Spleen (tissue), 11 donors: ENCODE results near the gene CPT1A. TPM values are rescaled to one million over a fixed set of nuclear protein-coding genes. Genes with fewer than 3 reads are reported as not detected.

Experiments
- DNase-seq: peaks from one replicate; pipeline ENCODE4 v3.0.0-alpha.2; 2020
- H3K27ac ChIP-seq, 8 donors: fragments of 200-600 bp; sonication (generic) in 7 of 8; 1 replicate in 4 of 8; 2 replicates in 4 of 8; pipeline versions ENCODE4 v1.5.0 to v1.8.0; 2016 to 2021; ENCODE audit warnings: inconsistent platforms in 4 of 8, mild to moderate bottlenecking in 4 of 8, moderate library complexity in 1 of 8
- H3K27me3 ChIP-seq, 7 donors: fragments of 200-600 bp; sonication (generic) in 6 of 7; replicated peaks in 1 of 7; 1 replicate in 4 of 7; 2 replicates in 3 of 7; pipeline versions ENCODE4 v1.5.0 to v1.8.0; 2016 to 2021; ENCODE audit warnings: inconsistent platforms in 3 of 7, mild to moderate bottlenecking in 1 of 7
- H3K36me3 ChIP-seq, 6 donors: fragments of 200-600 bp; sonication (generic) in 5 of 6; 1 replicate in 4 of 6; 2 replicates in 2 of 6; pipeline versions ENCODE4 v1.5.0 to v1.8.0; 2016 to 2021; ENCODE audit warnings: inconsistent platforms in 2 of 6
- H3K4me1 ChIP-seq, 6 donors: fragments of 200-600 bp; sonication (generic) in 5 of 6; 1 replicate in 3 of 6; 2 replicates in 3 of 6; pipeline versions ENCODE4 v1.5.0 to v1.8.0; 2016 to 2021; ENCODE audit warnings: inconsistent platforms in 3 of 6
- H3K4me3 ChIP-seq, 8 donors: fragments of 200-600 bp; sonication (generic) in 7 of 8; 1 replicate in 4 of 8; 2 replicates in 4 of 8; pipeline versions ENCODE4 v1.5.0 to v1.8.0; 2016 to 2021; ENCODE audit warnings: inconsistent platforms in 4 of 8, mild to moderate bottlenecking in 4 of 8, moderate library complexity in 2 of 8
- H3K9me3 ChIP-seq, 8 donors: fragments of 200-600 bp; sonication (generic) in 7 of 8; 1 replicate in 4 of 8; 2 replicates in 4 of 8; pipeline versions ENCODE4 v1.5.0 to v1.8.0; 2016 to 2021; ENCODE audit warnings: inconsistent platforms in 4 of 8
- POLR2A ChIP-seq, 3 donors: fragments of 450-650 bp; IDR thresholded peaks; one replicate each; pipeline ENCODE4 v1.5.1; 2017; ENCODE audit warnings: antibody characterized with exemption in 3 of 3, mild to moderate bottlenecking in 1 of 3
- POLR2AphosphoS5 ChIP-seq, 3 donors: sonication (generic); formaldehyde crosslinking; IDR thresholded peaks; one replicate each; pipeline ENCODE4 v1.5.1; 2017; ENCODE audit warnings: antibody characterized with exemption in 3 of 3
- WGBS, 5 donors: extraction: QIAGEN DNeasy Blood & Tissue Kit in 3 of 5; methylation state at CpG; one replicate each; pipeline versions ENCODE4 v1.1.5 to v1.1.7; 2013 to 2018; 5-methylcytosine and 5-hydroxymethylcytosine counted together
- intact Hi-C: fragments of 100-400 bp; cut with DNase I; formaldehyde crosslinking; loops from one replicate; pipeline ENCODE4 v1.15.0; 2023; ENCODE audit warnings: low total_unique reads
- polyA plus RNA-seq, 3 donors: library from polyadenylated mRNA; stranded (reverse); fragments of 200-250 nt; gene quantifications; one replicate each; pipeline ENCODE4 v1.2.1, GENCODE V29; 2013
- total RNA-seq, 7 donors: library from RNA; depleted of rRNA in 3 of 7; stranded (reverse); fragments of >200 nt in 3 of 7; fragmentation: NEBNext Ultra II Directional in 4 of 7; extraction: Animal tissue kit (Norgen Biotek cat#: 25700) in 4 of 7; gene quantifications; one replicate each; pipeline versions ENCODE4 v1.1.0 to v1.2.1, GENCODE V29; 2016 to 2021
- TF ChIP-seq, protein P1 (sequence below), 11 experiments: fragments of 200-600 bp in 7 of 11; fragments of 450-650 bp in 4 of 11; sonication (generic) in 4 of 11; IDR thresholded peaks in 8 of 11; conservative IDR thresholded peaks in 3 of 11; 1 replicate in 7 of 11; 2 replicates in 4 of 11; pipeline versions ENCODE4 v1.4.0 to v1.8.0; 2016 to 2021; ENCODE audit warnings: antibody characterized with exemption in 11 of 11, inconsistent platforms in 4 of 11, mild to moderate bottlenecking in 1 of 11
- donor health status: healthy with polysubstance abuse.
- donor health status: DM: no; HTN: no; CAD: no; lungs with moderate emphysema.
- donor health status: DM: no; HTN: no; CAD: no.
- donor health status: Bipolar disorder and iron deficiency.
- donor health status: healthy.
- donor health status: DM: no; HTN: no; CAD: no.
- donor health status: DM: yes; HTN: yes; CAD: no.

The CPT1A gene
- total and polyA plus RNA-seq, 10 donors = 6.7 to 118 (median 69.4) TPM

DNA sequence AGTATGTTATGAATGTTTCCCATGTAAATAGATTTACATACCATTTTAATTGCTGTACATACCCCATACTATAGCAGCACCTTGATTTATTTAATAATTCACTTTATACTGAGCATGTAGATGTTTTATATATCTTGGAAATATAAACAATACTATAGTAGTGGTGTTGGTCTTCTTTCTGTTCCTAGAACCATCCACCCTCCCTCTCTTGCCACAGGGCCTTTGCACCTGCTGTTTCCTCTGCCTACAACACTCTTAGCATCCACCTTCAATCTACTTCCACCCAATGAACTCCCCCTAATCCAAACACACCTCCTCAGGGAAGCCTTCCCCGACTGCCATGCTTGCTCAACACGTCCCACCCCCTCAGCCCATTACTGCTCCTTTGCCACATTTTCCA is 120.6 kb downstream of the CPT1A start:
- no peak overlapping the region for H3K4me3 ChIP-seq
- H3K36me3 ChIP-seq = no peaks in the 10 kb centered on the region
- TF ChIP-seq, protein P1, sequence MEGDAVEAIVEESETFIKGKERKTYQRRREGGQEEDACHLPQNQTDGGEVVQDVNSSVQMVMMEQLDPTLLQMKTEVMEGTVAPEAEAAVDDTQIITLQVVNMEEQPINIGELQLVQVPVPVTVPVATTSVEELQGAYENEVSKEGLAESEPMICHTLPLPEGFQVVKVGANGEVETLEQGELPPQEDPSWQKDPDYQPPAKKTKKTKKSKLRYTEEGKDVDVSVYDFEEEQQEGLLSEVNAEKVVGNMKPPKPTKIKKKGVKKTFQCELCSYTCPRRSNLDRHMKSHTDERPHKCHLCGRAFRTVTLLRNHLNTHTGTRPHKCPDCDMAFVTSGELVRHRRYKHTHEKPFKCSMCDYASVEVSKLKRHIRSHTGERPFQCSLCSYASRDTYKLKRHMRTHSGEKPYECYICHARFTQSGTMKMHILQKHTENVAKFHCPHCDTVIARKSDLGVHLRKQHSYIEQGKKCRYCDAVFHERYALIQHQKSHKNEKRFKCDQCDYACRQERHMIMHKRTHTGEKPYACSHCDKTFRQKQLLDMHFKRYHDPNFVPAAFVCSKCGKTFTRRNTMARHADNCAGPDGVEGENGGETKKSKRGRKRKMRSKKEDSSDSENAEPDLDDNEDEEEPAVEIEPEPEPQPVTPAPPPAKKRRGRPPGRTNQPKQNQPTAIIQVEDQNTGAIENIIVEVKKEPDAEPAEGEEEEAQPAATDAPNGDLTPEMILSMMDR (IDR thresholded peaks at IDR 0.05 in 8 of 11, conservative IDR thresholded peaks at IDR 0.05 in 3 of 11) = no peak
- no peak for TF ChIP-seq POLR2AphosphoS5 (IDR thresholded peaks at IDR 0.05)
- H3K4me1 ChIP-seq = peaks cover 0 to under 1% (median 0%) of the 10 kb centered on the region in 6 donors
- H3K27me3 ChIP-seq = no peaks in the 10 kb centered on the region
- no peak for DNase-seq
- intact Hi-C loops = no loop called here
- H3K27ac ChIP-seq = no peak overlapping the region
- H3K9me3 ChIP-seq = peaks cover 0 to 21% (median 7%) of the 10 kb centered on the region in 8 donors
- 81 to 90% (median 83%) methylated on average over 2 of the region's 2 CpGs for WGBS, 5 donors

DNA sequence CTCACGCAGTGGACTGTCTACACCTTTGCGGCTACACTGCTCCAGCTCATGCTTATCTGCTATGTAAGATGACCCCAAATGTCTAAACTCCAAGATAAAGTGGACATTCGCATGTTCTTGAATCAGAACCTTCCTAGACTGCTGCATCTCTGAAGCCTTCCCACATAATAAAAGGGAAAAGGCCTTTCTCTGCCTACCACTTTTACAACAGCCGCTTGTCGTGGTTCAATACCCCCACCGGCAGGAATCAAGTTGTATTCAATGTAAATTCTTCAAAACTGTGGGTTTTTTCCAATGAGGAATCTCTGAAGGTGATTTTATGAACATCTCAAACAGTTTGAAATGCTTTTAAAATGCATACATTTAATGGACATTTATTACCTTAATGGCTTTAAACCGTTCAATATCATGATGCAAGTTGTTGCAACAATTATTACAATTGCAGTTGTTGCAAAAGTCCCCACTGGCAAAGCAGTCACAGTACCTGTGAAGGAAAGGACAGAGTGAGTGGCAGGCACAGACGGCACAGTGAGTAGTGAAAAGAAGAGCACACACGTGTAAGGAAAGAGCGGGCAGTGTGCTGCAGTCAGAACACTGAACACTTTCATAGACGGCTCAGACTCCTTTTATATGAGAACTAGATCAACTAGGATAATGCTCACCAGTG is 126.1 kb downstream of the CPT1A start:
- Histone ChIP-seq H3K27ac (no peak overlapping the region), H3K27me3 (peaks cover 0 to 5% (median 0%) of the 10 kb centered on the region in 7 donors), H3K36me3 (peaks cover 0 to 6% (median 0%) of the 10 kb centered on the region in 6 donors), H3K4me1 (peaks cover 0 to 5% (median 0%) of the 10 kb centered on the region in 6 donors), H3K4me3 (no peak overlapping the region), H3K9me3 (peaks cover 0 to 20% (median 7%) of the 10 kb centered on the region in 8 donors)
- WGBS, 5 donors = 70 to 93% (median 86%) methylated on average over 11 of the region's 11 CpGs
- no peak for DNase-seq
- TF ChIP-seq POLR2A (IDR thresholded peaks at IDR 0.05) = no peak
- intact Hi-C loops = no loop called here

DNA sequence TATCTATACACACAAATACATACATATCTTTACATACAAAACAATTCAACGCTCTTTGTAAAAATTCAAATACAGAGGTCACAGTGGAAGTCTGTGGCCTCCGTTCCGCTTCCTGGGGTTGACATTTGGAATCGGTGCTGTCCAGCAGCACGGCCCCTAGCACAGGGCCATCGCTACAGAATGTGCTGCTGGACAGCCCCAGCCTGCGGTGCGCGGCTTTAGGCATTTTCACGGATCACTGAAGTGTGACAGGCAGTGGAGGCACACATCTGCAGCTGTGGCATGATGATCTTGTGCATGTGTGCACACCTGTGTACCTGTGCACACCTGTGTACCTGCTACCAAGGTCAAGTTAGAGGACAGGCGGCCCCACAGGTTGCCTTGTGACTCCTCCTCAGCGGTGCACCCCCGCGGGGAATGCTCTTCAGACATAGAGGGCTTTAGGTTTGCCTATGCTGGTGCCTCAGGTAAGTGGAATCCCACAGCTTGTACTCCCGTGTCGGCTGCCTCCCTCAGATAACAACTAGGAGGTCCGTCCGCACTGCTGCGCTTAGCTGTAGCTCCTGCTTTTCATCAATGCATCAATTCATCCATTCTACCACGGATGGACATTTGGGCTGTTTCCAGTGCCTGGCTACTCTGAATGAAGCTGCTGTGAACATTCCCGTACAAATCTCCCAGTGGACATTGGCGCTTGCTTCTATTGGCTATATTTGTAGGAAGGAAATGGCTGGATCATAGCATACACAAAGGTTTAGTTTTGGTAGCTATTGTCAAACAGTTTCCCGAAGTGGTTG is 127.5 kb downstream of the CPT1A start:
- intact Hi-C loops = no loop called here
- no peak for DNase-seq

DNA sequence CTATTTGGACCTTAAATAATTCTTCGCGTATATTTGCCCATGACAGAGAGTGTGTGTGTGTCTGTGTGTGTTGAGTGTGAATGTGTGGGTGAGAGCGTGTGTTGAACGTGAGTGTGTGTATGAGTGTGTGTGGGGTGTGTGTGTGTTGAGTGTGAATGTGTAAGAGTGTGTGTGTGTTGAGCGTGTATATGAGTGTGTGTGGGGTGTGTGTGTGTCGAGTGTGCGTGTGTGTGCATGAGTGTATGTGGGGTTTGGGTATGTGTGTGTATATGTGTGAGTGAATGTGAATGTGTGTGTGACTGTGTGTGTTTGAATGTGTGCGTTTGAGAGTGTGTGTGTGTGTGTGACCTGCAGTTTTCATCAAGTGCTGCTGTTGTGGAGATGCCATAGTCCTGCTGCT is 130.6 kb downstream of the CPT1A start:
- Histone ChIP-seq H3K27me3 (peaks cover 0 to 5% (median 0%) of the 10 kb centered on the region in 7 donors), H3K27ac (no peak overlapping the region), H3K9me3 (no peaks in the 10 kb centered on the region), H3K36me3 (peaks cover 0 to 6% (median 0%) of the 10 kb centered on the region in 6 donors), H3K4me1 (peaks cover 0 to 5% (median 0%) of the 10 kb centered on the region in 6 donors), H3K4me3 (no peak overlapping the region)
- DNase-seq = no peak
- intact Hi-C loops = no loop called here
- WGBS, 5 donors = 89 to 97% (median 96%) methylated on average over 8 of the region's 8 CpGs
- TF ChIP-seq POLR2A (IDR thresholded peaks at IDR 0.05) = no peak
- TF ChIP-seq, protein P1 (IDR thresholded peaks at IDR 0.05 in 8 of 11, conservative IDR thresholded peaks at IDR 0.05 in 3 of 11) = no peak
- no peak for TF ChIP-seq POLR2AphosphoS5 (IDR thresholded peaks at IDR 0.05)

More for the DNA sequence above, 127.5 kb downstream of the CPT1A start:
- WGBS, 5 donors = 78 to 91% (median 87%) methylated on average over 19 to 23 of the region's 23 CpGs
- H3K36me3 ChIP-seq = peaks cover 0 to 6% (median 0%) of the 10 kb centered on the region in 6 donors
- H3K27me3 ChIP-seq = peaks cover 0 to 5% (median 0%) of the 10 kb centered on the region in 7 donors
- H3K9me3 ChIP-seq = peaks cover 0 to 7% (median 0%) of the 10 kb centered on the region in 8 donors
- H3K4me1 ChIP-seq = peaks cover 0 to 5% (median 0%) of the 10 kb centered on the region in 6 donors
- no peak for TF ChIP-seq POLR2AphosphoS5 (IDR thresholded peaks at IDR 0.05)
- TF ChIP-seq POLR2A (IDR thresholded peaks at IDR 0.05) = no peak
- TF ChIP-seq, protein P1 (IDR thresholded peaks at IDR 0.05 in 8 of 11, conservative IDR thresholded peaks at IDR 0.05 in 3 of 11) = no peak
- no peak overlapping the region for H3K4me3 ChIP-seq
- no peak overlapping the region for H3K27ac ChIP-seq
